OCI-LY7 (cell line): Measurements from ENCODE around the gene MYNN. TPM values are rescaled to one million over a fixed set of nuclear protein-coding genes. Genes with fewer than 3 reads are reported as not detected.

ENCODE experiments used
- BruUV-seq: library from RNA; stranded (reverse); fragments of 400-500 nt; replicated peaks from 2 replicates; lab custom pipeline; 2021; lab: Mats Ljungman, UMichigan
- CTCF ChIA-PET: fragments of 300-600 bp; sonication (Branson Sonifier 250); formaldehyde crosslinking; loops from one replicate; lab custom pipeline; 2022; ENCODE audit warnings: antibody characterized with exemption; ENCODE audit not compliant: unreplicated experiment; lab: Charles Lee
- POLR2A ChIA-PET: fragments of 300-600 bp; sonication (Branson Sonifier 250); formaldehyde crosslinking; loops from one replicate; lab custom pipeline; 2022; ENCODE audit warnings: antibody characterized with exemption; lab: Charles Lee
- DNase-seq: peaks from one replicate; pipeline ENCODE4 v3.0.0-alpha.2; 2015; ENCODE audit warnings: low spot score
- H2AFZ ChIP-seq: fragments of 200-600 bp; sonication (generic), shearing (Covaris generic); 2 replicates; pipeline ENCODE4 v1.6.1; 2014; ENCODE audit warnings: mild to moderate bottlenecking, antibody characterized with exemption, low read length, moderate library complexity
- H3K27ac ChIP-seq: fragments of 200-600 bp; sonication (generic); 2 replicates; pipeline ENCODE4 v1.5.1; 2014; ENCODE audit warnings: mixed run types, low read depth, mild to moderate bottlenecking, moderate library complexity, low read length, inconsistent platforms; ENCODE audit not compliant: poor library complexity, severe bottlenecking
- H3K36me3 ChIP-seq: fragments of 200-600 bp; sonication (generic); 2 replicates; pipeline ENCODE4 v1.6.1; 2014; ENCODE audit warnings: mild to moderate bottlenecking, antibody characterized with exemption, low read length, moderate library complexity, mixed read lengths; ENCODE audit not compliant: insufficient read depth
- H3K4me1 ChIP-seq: fragments of 200-600 bp; sonication (generic); 2 replicates; pipeline ENCODE4 v1.5.1; 2014; ENCODE audit warnings: mild to moderate bottlenecking, low read length; ENCODE audit not compliant: insufficient read depth, poor library complexity, severe bottlenecking
- H3K4me2 ChIP-seq: fragments of 200-600 bp; sonication (generic); 2 replicates; pipeline ENCODE4 v1.6.1; 2014; ENCODE audit warnings: mild to moderate bottlenecking, low read length
- H3K4me3 ChIP-seq: fragments of 200-600 bp; sonication (generic); 2 replicates; pipeline ENCODE4 v1.5.1; 2014; ENCODE audit warnings: mild to moderate bottlenecking, low read depth, low read length; ENCODE audit not compliant: poor library complexity, severe bottlenecking
- H3K79me2 ChIP-seq: fragments of 200-600 bp; sonication (generic); 2 replicates; pipeline ENCODE4 v1.6.1; 2016; ENCODE audit warnings: low read depth, mild to moderate bottlenecking, low read length, moderate library complexity, mixed read lengths; ENCODE audit not compliant: insufficient read depth
- H3K9me2 ChIP-seq: fragments of 200-600 bp; sonication (generic); 2 replicates; pipeline ENCODE4 v1.6.1; 2016; ENCODE audit warnings: mild to moderate bottlenecking, low read length, mixed read lengths; ENCODE audit not compliant: insufficient read depth
- H3K9me3 ChIP-seq: fragments of 200-600 bp; sonication (generic); 2 replicates; pipeline ENCODE4 v1.6.1; 2014; ENCODE audit warnings: mild to moderate bottlenecking, mixed run types, low read length, mixed read lengths
- H4K20me1 ChIP-seq: fragments of 200-600 bp; sonication (generic); 2 replicates; pipeline ENCODE4 v1.6.1; 2014; ENCODE audit warnings: mild to moderate bottlenecking, antibody characterized with exemption, low read length, moderate library complexity, mixed read lengths; ENCODE audit not compliant: insufficient read depth
- EZH2phosphoT487 ChIP-seq: fragments of 200-600 bp; sonication (generic); IDR thresholded peaks from 2 replicates; pipeline ENCODE4 v1.6.1; 2018; ENCODE audit warnings: low read depth, borderline replicate concordance, mild to moderate bottlenecking, mixed run types, antibody characterized with exemption, low read length, moderate library complexity, mixed read lengths
- intact Hi-C: fragments of 100-400 bp; cut with micrococcal nuclease; formaldehyde crosslinking; loops from one replicate; pipeline ENCODE4 v1.10.0; 2022; ENCODE audit not compliant: unreplicated experiment
- total RNA-seq, 2 experiments: library from RNA; depleted of rRNA in 1 of 2; stranded (reverse); fragments of >200 nt in 1 of 2; shearing (Covaris generic) in 1 of 2; gene quantifications; 2 replicates each; pipeline ENCODE4 v1.2.3, GENCODE V29; 2014 to 2022
- TF ChIP-seq, protein P1 (sequence below): fragments of 200-600 bp; sonication (generic); conservative IDR thresholded peaks from 2 replicates; pipeline ENCODE4 v1.5.1; 2014; ENCODE audit warnings: mild to moderate bottlenecking, antibody characterized with exemption, low read length, moderate library complexity, mixed read lengths

Gene MYNN
- total RNA-seq, 2 experiments from 2014 or later, result 12.1 to 13.1 TPM

- H3K9me2 ChIP-seq, result no peaks in the 10 kb centered on the region
- peaks cover 8% of the 10 kb centered on the region for H3K4me1 ChIP-seq
- no peaks in the 10 kb centered on the region for H3K36me3 ChIP-seq
- H3K27ac ChIP-seq, result no peak overlapping the region
- DNase-seq, result no peak
- intact Hi-C loops, result no loop called here
- H2AFZ ChIP-seq, result no peak overlapping the region
- H3K4me3 ChIP-seq, result no peak overlapping the region
- CTCF ChIA-PET, result no interaction called here
- POLR2A ChIA-PET, result interaction anchor here (0.6 kb wide), 1 partner anchor 44 kb away, joined by 3 read pairs; no protein-coding TSS in a partner anchor
- no peak overlapping the region for H3K4me2 ChIP-seq
- no peaks in the 10 kb centered on the region for H3K79me2 ChIP-seq
- BruUV-seq, result no TSS peak
- TF ChIP-seq, protein P1, sequence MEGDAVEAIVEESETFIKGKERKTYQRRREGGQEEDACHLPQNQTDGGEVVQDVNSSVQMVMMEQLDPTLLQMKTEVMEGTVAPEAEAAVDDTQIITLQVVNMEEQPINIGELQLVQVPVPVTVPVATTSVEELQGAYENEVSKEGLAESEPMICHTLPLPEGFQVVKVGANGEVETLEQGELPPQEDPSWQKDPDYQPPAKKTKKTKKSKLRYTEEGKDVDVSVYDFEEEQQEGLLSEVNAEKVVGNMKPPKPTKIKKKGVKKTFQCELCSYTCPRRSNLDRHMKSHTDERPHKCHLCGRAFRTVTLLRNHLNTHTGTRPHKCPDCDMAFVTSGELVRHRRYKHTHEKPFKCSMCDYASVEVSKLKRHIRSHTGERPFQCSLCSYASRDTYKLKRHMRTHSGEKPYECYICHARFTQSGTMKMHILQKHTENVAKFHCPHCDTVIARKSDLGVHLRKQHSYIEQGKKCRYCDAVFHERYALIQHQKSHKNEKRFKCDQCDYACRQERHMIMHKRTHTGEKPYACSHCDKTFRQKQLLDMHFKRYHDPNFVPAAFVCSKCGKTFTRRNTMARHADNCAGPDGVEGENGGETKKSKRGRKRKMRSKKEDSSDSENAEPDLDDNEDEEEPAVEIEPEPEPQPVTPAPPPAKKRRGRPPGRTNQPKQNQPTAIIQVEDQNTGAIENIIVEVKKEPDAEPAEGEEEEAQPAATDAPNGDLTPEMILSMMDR, result no peak
- TF ChIP-seq EZH2phosphoT487, result no peak
- no peaks in the 10 kb centered on the region for H3K9me3 ChIP-seq
- H4K20me1 ChIP-seq, result no peaks in the 10 kb centered on the region
These were observed 31.5 kb downstream of the MYNN start for GRCh38 chr3:169804681-169805080.

GRCh38 chr3:169809230-169809795 lies 36.1 kb downstream of the MYNN start:
- no peak overlapping the region for H3K4me2 ChIP-seq
- peaks cover 41% of the 10 kb centered on the region for H3K4me1 ChIP-seq
- H3K36me3 ChIP-seq, result no peaks in the 10 kb centered on the region
- CTCF ChIA-PET, result interaction anchor here (0.6 kb wide), 1 partner anchor 55 kb away, joined by 4 read pairs; no protein-coding TSS in a partner anchor
- no peak for DNase-seq
- TF ChIP-seq, protein P1, result no peak
- no peak for TF ChIP-seq EZH2phosphoT487
- POLR2A ChIA-PET, result interaction anchor here (0.5 to 4.0 kb wide), 14 partner anchors 11 to 1603 kb away, joined by 3 to 25 read pairs (median 4); no protein-coding TSS in a partner anchor
- no peak overlapping the region for H3K4me3 ChIP-seq
- no peaks in the 10 kb centered on the region for H4K20me1 ChIP-seq
- H2AFZ ChIP-seq, result 0 out of 2 replicates have a peak overlapping the region, but pooled peaks have one; percentile 13
- BruUV-seq, result no TSS peak
- no peaks in the 10 kb centered on the region for H3K79me2 ChIP-seq
- no peaks in the 10 kb centered on the region for H3K9me3 ChIP-seq
- no peak overlapping the region for H3K27ac ChIP-seq
- intact Hi-C loops, result no loop called here
- no peaks in the 10 kb centered on the region for H3K9me2 ChIP-seq
